ENCODE data around the gene ZNF543. TPM values are rescaled to one million over a fixed set of nuclear protein-coding genes. Genes with fewer than 3 reads are reported as not detected.

Gene ZNF543
- total and polyA plus RNA-seq, 2 of the 13 experiments (the other 11 are each of a cell fraction or from before 2014, with no cell fraction given), result 2.1 to 8.9 TPM

DNA sequence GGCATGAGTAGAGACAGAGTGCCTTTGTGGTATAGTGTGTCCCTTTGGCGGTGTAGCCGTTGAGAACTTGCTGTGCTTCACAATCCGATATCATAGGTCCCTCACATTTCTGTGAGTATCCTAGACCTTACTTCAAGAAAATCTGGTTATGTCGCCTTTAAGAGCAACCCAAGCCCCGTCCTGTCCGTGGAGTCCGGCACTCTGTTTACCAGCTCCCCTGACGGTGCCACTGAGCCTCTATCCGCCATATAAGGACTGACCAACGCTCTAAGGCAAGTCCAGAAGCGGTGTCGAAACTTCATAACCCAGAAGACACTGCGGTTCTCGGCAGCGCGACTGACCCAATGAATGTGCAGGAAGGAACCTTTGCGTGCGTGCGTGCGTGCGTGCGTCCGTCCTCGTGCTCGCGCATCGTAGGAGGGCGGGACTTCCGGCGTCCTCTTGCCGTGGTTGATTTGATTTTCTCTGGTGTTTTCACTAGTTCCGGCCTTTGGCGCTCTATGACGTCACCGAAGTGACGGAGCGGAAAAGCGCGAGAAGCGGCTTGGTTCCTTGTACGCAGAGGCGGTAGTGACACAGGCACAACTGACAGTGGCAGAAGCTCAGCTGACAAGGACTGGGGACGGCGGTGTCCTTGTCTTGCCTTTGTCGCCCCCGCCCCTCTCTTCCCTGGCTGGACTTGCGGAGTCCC lies 42.9 kb downstream of the ZNF543 start, which contains the start of the genes TRAPPC2B and ZNF547 (continued):
- no peak for TF ChIP-seq MXD1 (CRISPR knock-in tag; IDR thresholded peaks at IDR 0.05)
- TF ChIP-seq ZNF574 (CRISPR knock-in tag; IDR thresholded peaks at IDR 0.05), result peak; percentile 94
- TF ChIP-seq KMT2B (CRISPR knock-in tag; IDR thresholded peaks at IDR 0.05), result peak; percentile 85
- no peak for TF ChIP-seq SYNCRIP (IDR thresholded peaks at IDR 0.05; ENCODE audit: insufficient read depth, low read depth, low read length)
- TF ChIP-seq ZC3H13 (CRISPR knock-in tag; IDR thresholded peaks at IDR 0.05), result 0 out of 2 replicates have a peak, but pooled peaks have one; percentile 31
- TF ChIP-seq KLF12 (CRISPR knock-in tag; IDR thresholded peaks at IDR 0.05; ENCODE audit: borderline replicate concordance), result no peak
- TF ChIP-seq YEATS2 (CRISPR knock-in tag; IDR thresholded peaks at IDR 0.05; ENCODE audit: borderline replicate concordance), result peak; percentile 98
- TF ChIP-seq ZNF879 (CRISPR knock-in tag; IDR thresholded peaks at IDR 0.05), result no peak
- no peak for TF ChIP-seq CSRNP2 (CRISPR knock-in tag; conservative IDR thresholded peaks at IDR 0.05; ENCODE audit: low read depth)
- peak; percentile 98 for TF ChIP-seq ATF1 (CRISPR knock-in tag; IDR thresholded peaks at IDR 0.05)
- peak; percentile 62 for TF ChIP-seq ZNF501 (CRISPR knock-in tag; IDR thresholded peaks at IDR 0.05)
- no peak for TF ChIP-seq HNRNPL (IDR thresholded peaks at IDR 0.05; ENCODE audit: low read depth, low read length)
- TF ChIP-seq ZHX1 (CRISPR knock-in tag; IDR thresholded peaks at IDR 0.05; ENCODE audit: low read depth), result peak; percentile 99
- TF ChIP-seq MATR3 (CRISPR knock-in tag; IDR thresholded peaks at IDR 0.05), result no peak
- TF ChIP-seq NONO (IDR thresholded peaks at IDR 0.05), result no peak
- peak; percentile 82 for TF ChIP-seq NONO (CRISPR knock-in tag; conservative IDR thresholded peaks at IDR 0.05)
- TF ChIP-seq NR2C2 (CRISPR knock-in tag; IDR thresholded peaks at IDR 0.05; ENCODE audit: borderline replicate concordance), result peak; percentile 87
- TF ChIP-seq, protein P1, sequence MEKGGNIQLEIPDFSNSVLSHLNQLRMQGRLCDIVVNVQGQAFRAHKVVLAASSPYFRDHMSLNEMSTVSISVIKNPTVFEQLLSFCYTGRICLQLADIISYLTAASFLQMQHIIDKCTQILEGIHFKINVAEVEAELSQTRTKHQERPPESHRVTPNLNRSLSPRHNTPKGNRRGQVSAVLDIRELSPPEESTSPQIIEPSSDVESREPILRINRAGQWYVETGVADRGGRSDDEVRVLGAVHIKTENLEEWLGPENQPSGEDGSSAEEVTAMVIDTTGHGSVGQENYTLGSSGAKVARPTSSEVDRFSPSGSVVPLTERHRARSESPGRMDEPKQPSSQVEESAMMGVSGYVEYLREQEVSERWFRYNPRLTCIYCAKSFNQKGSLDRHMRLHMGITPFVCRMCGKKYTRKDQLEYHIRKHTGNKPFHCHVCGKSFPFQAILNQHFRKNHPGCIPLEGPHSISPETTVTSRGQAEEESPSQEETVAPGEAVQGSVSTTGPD (CRISPR knock-in tag; IDR thresholded peaks at IDR 0.05), result peak; percentile 90
- TF ChIP-seq ZNF460 (CRISPR knock-in tag; IDR thresholded peaks at IDR 0.05; ENCODE audit: borderline replicate concordance), result no peak
- no peak for TF ChIP-seq TSC22D2 (CRISPR knock-in tag; IDR thresholded peaks at IDR 0.05; ENCODE audit: borderline replicate concordance)
- no peak for TF ChIP-seq NFE2L2 (IDR thresholded peaks at IDR 0.05; ENCODE audit: low read length)
- TF ChIP-seq STAT5B (CRISPR knock-in tag; IDR thresholded peaks at IDR 0.05), result no peak
